ENCODE measurements around the gene BCL3.

DNA sequence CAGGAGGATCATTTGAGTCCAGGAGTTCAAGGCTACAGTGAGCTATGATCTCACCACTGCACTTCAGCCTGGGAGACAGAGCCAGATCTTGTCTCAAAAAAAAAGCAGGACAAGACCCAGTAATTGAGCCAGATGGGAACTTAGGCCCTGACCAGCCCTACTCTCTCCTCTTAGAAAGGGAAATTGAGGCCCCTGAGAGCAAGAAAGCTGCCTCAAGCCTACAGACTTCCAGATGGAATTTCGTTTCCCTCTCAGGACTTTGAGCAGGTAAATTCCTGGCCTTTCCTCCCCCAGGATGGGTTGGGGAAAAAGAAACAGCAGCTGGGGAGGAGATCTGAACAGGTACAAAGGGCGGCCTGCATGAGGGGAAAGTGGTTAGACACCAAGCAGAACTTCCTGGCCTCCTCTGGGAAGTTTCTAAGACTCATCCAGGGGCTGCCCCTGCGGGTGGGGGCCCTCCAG lies 3.6 kb upstream of the BCL3 start:
- TF ChIP-seq, protein P1, sequence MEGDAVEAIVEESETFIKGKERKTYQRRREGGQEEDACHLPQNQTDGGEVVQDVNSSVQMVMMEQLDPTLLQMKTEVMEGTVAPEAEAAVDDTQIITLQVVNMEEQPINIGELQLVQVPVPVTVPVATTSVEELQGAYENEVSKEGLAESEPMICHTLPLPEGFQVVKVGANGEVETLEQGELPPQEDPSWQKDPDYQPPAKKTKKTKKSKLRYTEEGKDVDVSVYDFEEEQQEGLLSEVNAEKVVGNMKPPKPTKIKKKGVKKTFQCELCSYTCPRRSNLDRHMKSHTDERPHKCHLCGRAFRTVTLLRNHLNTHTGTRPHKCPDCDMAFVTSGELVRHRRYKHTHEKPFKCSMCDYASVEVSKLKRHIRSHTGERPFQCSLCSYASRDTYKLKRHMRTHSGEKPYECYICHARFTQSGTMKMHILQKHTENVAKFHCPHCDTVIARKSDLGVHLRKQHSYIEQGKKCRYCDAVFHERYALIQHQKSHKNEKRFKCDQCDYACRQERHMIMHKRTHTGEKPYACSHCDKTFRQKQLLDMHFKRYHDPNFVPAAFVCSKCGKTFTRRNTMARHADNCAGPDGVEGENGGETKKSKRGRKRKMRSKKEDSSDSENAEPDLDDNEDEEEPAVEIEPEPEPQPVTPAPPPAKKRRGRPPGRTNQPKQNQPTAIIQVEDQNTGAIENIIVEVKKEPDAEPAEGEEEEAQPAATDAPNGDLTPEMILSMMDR (conservative IDR thresholded peaks at IDR 0.05; ENCODE audit: low read depth in 2 of 2): no peak
- TF ChIP-seq EZH2 (IDR thresholded peaks at IDR 0.05; ENCODE audit: low read depth, unreplicated experiment): no peak
- TF ChIP-seq, protein P2, sequence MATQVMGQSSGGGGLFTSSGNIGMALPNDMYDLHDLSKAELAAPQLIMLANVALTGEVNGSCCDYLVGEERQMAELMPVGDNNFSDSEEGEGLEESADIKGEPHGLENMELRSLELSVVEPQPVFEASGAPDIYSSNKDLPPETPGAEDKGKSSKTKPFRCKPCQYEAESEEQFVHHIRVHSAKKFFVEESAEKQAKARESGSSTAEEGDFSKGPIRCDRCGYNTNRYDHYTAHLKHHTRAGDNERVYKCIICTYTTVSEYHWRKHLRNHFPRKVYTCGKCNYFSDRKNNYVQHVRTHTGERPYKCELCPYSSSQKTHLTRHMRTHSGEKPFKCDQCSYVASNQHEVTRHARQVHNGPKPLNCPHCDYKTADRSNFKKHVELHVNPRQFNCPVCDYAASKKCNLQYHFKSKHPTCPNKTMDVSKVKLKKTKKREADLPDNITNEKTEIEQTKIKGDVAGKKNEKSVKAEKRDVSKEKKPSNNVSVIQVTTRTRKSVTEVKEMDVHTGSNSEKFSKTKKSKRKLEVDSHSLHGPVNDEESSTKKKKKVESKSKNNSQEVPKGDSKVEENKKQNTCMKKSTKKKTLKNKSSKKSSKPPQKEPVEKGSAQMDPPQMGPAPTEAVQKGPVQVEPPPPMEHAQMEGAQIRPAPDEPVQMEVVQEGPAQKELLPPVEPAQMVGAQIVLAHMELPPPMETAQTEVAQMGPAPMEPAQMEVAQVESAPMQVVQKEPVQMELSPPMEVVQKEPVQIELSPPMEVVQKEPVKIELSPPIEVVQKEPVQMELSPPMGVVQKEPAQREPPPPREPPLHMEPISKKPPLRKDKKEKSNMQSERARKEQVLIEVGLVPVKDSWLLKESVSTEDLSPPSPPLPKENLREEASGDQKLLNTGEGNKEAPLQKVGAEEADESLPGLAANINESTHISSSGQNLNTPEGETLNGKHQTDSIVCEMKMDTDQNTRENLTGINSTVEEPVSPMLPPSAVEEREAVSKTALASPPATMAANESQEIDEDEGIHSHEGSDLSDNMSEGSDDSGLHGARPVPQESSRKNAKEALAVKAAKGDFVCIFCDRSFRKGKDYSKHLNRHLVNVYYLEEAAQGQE (IDR thresholded peaks at IDR 0.05; ENCODE audit: unreplicated experiment): no peak
- no peak for TF ChIP-seq POLR2AphosphoS5 (IDR thresholded peaks at IDR 0.05; ENCODE audit: low read depth)
- no peak for TF ChIP-seq EZH2phosphoT487 (IDR thresholded peaks at IDR 0.05; ENCODE audit: unreplicated experiment)
- TF ChIP-seq NANOG (IDR thresholded peaks at IDR 0.05; ENCODE audit: borderline replicate concordance): no peak
- TF ChIP-seq, protein P3, sequence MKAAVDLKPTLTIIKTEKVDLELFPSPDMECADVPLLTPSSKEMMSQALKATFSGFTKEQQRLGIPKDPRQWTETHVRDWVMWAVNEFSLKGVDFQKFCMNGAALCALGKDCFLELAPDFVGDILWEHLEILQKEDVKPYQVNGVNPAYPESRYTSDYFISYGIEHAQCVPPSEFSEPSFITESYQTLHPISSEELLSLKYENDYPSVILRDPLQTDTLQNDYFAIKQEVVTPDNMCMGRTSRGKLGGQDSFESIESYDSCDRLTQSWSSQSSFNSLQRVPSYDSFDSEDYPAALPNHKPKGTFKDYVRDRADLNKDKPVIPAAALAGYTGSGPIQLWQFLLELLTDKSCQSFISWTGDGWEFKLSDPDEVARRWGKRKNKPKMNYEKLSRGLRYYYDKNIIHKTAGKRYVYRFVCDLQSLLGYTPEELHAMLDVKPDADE (IDR thresholded peaks at IDR 0.05): no peak
- TF ChIP-seq CREB1 (CRISPR knock-in tag; IDR thresholded peaks at IDR 0.05; ENCODE audit: low read depth): no peak

Data from GM23338 (cell line).